Frontal cortex (tissue), 4 donors: ENCODE measurements around the gene MTARC2. TPM values are rescaled to one million over a fixed set of nuclear protein-coding genes. Genes with fewer than 3 reads are reported as not detected.

Source experiments
- DNase-seq, 2 donors: peaks; one replicate each; pipeline ENCODE4 v3.0.0; 2012; ENCODE audit warnings: low spot score in 2 of 2
- FAIRE-seq: peaks from 2 replicates; lab custom pipeline; 2012; peaks lifted over from hg19 to GRCh38; lab: Jason Lieb, UNC
- total RNA-seq: library from RNA; depleted of rRNA; stranded (reverse); fragments of >200 nt; gene quantifications from one replicate; pipeline ENCODE4 v1.2.3, GENCODE V29; 2014
- donor health status: control.
- donor health status: control.
- donor health status: control.

MTARC2 gene
- total RNA-seq, 1 donor from 2014 or later: 7.3 TPM

GRCh38 chr1:220817907-220818306 lies 69.8 kb downstream of the MTARC2 start:
- FAIRE-seq (no peak), DNase-seq (no peak)

GRCh38 chr1:220818421-220819173 lies 70.5 kb downstream of the MTARC2 start:
- no peak for FAIRE-seq
- no peak for DNase-seq

GRCh38 chr1:220819467-220820026 lies 71.4 kb downstream of the MTARC2 start:
- DNase-seq (no peak), FAIRE-seq (no peak)

GRCh38 chr1:220824031-220824989 lies 76.2 kb downstream of the MTARC2 start:
- FAIRE-seq: no peak
- no peak for DNase-seq

GRCh38 chr1:220825819-220826551 lies 77.9 kb downstream of the MTARC2 start:
- no peak for DNase-seq
- FAIRE-seq: no peak

GRCh38 chr1:220826729-220827128 lies 78.6 kb downstream of the MTARC2 start:
- FAIRE-seq: no peak
- DNase-seq: no peak

- FAIRE-seq (no peak), DNase-seq (no peak)
These were observed 79.5 kb downstream of the MTARC2 start for GRCh38 chr1:220827445-220828178.

GRCh38 chr1:220828179-220828490 lies 80.0 kb downstream of the MTARC2 start:
- DNase-seq (no peak), FAIRE-seq (no peak)

GRCh38 chr1:220828950-220829586 lies 80.9 kb downstream of the MTARC2 start:
- no peak for DNase-seq

GRCh38 chr1:220833436-220833835 lies 85.3 kb downstream of the MTARC2 start:
- no peak for DNase-seq
- FAIRE-seq: no peak

More at GRCh38 chr1:220828950-220829586, 80.9 kb downstream of the MTARC2 start:
- no peak for FAIRE-seq

Other genes with a start within 250 kb of the MTARC2 start
- 62.4 TPM for gene MARK1, start 220.2 kb upstream of the MTARC2 start, total RNA-seq
- 60.7 TPM for gene C1orf115, start 58.0 kb upstream of the MTARC2 start, total RNA-seq
- gene MTARC1, start 38.6 kb downstream of the MTARC2 start, total RNA-seq: 19.6 TPM
- 0.82 TPM for gene HLX, start 131.1 kb downstream of the MTARC2 start, total RNA-seq